Kidney (tissue), 14 donors: ENCODE data around the gene WDR6. TPM values are rescaled to one million over a fixed set of nuclear protein-coding genes. Genes with fewer than 3 reads are reported as not detected.

Source experiments
- DNase-seq, 5 donors: peaks; one replicate each; pipeline ENCODE4 v3.0.0-alpha.2; 2013 to 2020
- FAIRE-seq: peaks from 2 replicates; lab custom pipeline; 2012; peaks lifted over from hg19 to GRCh38; lab: Jason Lieb, UNC
- H3K27ac ChIP-seq, 2 donors: one replicate each; pipeline ENCODE4 v1.7.0; 2013; ENCODE audit warnings: low read depth in 2 of 2, low read length in 2 of 2, inconsistent platforms in 1 of 2
- H3K27me3 ChIP-seq: one replicate; pipeline ENCODE4 v1.7.1; 2013; ENCODE audit warnings: low read length, inconsistent platforms; ENCODE audit not compliant: control insufficient read depth, insufficient read depth
- H3K36me3 ChIP-seq, 3 donors: one replicate each; pipeline versions ENCODE4 v1.7.0 to v1.7.1; 2013; ENCODE audit warnings: low read length in 3 of 3, control low read depth in 1 of 3, inconsistent platforms in 1 of 3; ENCODE audit not compliant: insufficient read depth in 3 of 3, control insufficient read depth in 2 of 3
- H3K4me1 ChIP-seq, 3 donors: one replicate each; pipeline versions ENCODE4 v1.7.0 to v1.7.1; 2013; ENCODE audit warnings: low read length in 3 of 3, inconsistent platforms in 1 of 3, low read depth in 1 of 3; ENCODE audit not compliant: control insufficient read depth in 2 of 3, insufficient read depth in 2 of 3
- H3K4me3 ChIP-seq, 3 donors: one replicate each; pipeline versions ENCODE4 v1.7.0 to v1.8.1; 2013; ENCODE audit warnings: low read length in 3 of 3, control low read depth in 1 of 3, inconsistent platforms in 1 of 3
- H3K9ac ChIP-seq, 3 donors: one replicate each; pipeline versions ENCODE4 v1.7.0 to v1.7.1; 2013; ENCODE audit warnings: low read length in 3 of 3, control low read depth in 1 of 3, inconsistent platforms in 1 of 3
- H3K9me3 ChIP-seq, 3 donors: one replicate each; pipeline versions ENCODE4 v1.7.0 to v1.7.1; 2013; ENCODE audit warnings: low read length in 3 of 3, control low read depth in 1 of 3, inconsistent platforms in 1 of 3; ENCODE audit not compliant: control insufficient read depth in 2 of 3, insufficient read depth in 1 of 3
- intact Hi-C: fragments of 100-400 bp; cut with DNase I; formaldehyde crosslinking; loops from one replicate; pipeline ENCODE4 v1.11.1; 2022
- polyA plus RNA-seq: library from polyadenylated mRNA; stranded (reverse); fragments of 350-450 nt; fragmentation: Illumina TruSeq; extraction: RNeasy Lipid Tissue Mini Kit (QIAGEN cat#74804); gene quantifications from one replicate; pipeline ENCODE4 v1.2.3, GENCODE V29; 2014; ENCODE audit warnings: low read depth, low replicate concordance; ENCODE audit not compliant: insufficient read depth
- total RNA-seq: library from RNA; stranded (reverse); fragmentation: NEBNext Ultra II Directional; extraction: Animal tissue kit (Norgen Biotek cat#: 25700); gene quantifications from one replicate; pipeline ENCODE4 v1.2.1, GENCODE V29; 2021
- TF ChIP-seq, protein P1 (sequence below): IDR thresholded peaks from 3 replicates; pipeline ENCODE4 v1.5.1; 2012; ENCODE audit warnings: mild to moderate bottlenecking, moderate library complexity, borderline replicate concordance; ENCODE audit not compliant: insufficient read depth; ENCODE audit errors: extremely low read depth
- donor health status: control.
- donor health status: control.
- donor health status: control.
- donor health status: control.
- donor health status: control.
- donor health status: DM: yes; HTN: yes; CAD: no.
- donor health status: Normal renal cell carcinoma (clear cell type).

WDR6 gene
- total and polyA plus RNA-seq, 2 donors from 2014 or later, result 105 to 158 TPM

GRCh38 chr3:48966876-48967361 is 40.3 kb upstream of the WDR6 start:
- Histone ChIP-seq H3K36me3 (peaks cover 9 to 45% (median 40%) of the 10 kb centered on the region in 3 donors), H3K9me3 (no peaks in the 10 kb centered on the region), H3K4me1 (no peaks in the 10 kb centered on the region), H3K4me3 (no peak overlapping the region), H3K27ac (no peak overlapping the region), H3K27me3 (no peaks in the 10 kb centered on the region), H3K9ac (no peak overlapping the region)
- TF ChIP-seq, protein P1, sequence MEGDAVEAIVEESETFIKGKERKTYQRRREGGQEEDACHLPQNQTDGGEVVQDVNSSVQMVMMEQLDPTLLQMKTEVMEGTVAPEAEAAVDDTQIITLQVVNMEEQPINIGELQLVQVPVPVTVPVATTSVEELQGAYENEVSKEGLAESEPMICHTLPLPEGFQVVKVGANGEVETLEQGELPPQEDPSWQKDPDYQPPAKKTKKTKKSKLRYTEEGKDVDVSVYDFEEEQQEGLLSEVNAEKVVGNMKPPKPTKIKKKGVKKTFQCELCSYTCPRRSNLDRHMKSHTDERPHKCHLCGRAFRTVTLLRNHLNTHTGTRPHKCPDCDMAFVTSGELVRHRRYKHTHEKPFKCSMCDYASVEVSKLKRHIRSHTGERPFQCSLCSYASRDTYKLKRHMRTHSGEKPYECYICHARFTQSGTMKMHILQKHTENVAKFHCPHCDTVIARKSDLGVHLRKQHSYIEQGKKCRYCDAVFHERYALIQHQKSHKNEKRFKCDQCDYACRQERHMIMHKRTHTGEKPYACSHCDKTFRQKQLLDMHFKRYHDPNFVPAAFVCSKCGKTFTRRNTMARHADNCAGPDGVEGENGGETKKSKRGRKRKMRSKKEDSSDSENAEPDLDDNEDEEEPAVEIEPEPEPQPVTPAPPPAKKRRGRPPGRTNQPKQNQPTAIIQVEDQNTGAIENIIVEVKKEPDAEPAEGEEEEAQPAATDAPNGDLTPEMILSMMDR, result no peak
- intact Hi-C loops, result no loop called here
- FAIRE-seq (no peak), DNase-seq (peak in 1 of 5 donors; percentile 7)

DNA sequence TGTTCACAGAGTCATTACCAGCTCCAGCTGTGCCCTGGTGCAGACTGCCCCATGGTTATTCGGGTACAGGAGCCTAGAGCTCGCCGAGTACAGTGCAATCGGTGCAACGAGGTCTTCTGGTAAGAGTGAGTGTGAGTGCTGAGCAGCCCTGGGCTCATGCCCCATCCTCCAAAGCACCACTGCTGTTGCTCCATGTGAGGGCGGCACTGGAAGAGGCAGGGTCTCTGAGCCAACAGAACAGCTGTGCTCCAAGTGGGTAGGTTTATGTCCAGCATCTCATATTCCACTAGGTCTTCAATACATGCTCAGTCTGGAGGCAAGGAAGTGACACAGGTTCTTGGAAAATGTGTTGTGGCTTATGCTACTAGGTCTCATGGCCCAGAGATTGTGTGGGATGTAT is 36.6 kb upstream of the WDR6 start:
- Histone ChIP-seq H3K9me3 (no peaks in the 10 kb centered on the region), H3K36me3 (peaks cover 14 to 62% (median 50%) of the 10 kb centered on the region in 3 donors), H3K27ac (no peak overlapping the region), H3K9ac (no peak overlapping the region), H3K4me3 (no peak overlapping the region), H3K4me1 (no peaks in the 10 kb centered on the region), H3K27me3 (no peaks in the 10 kb centered on the region)
- no peak for FAIRE-seq
- no peak for DNase-seq
- TF ChIP-seq, protein P1, result no peak
- intact Hi-C loops, result no loop called here

DNA sequence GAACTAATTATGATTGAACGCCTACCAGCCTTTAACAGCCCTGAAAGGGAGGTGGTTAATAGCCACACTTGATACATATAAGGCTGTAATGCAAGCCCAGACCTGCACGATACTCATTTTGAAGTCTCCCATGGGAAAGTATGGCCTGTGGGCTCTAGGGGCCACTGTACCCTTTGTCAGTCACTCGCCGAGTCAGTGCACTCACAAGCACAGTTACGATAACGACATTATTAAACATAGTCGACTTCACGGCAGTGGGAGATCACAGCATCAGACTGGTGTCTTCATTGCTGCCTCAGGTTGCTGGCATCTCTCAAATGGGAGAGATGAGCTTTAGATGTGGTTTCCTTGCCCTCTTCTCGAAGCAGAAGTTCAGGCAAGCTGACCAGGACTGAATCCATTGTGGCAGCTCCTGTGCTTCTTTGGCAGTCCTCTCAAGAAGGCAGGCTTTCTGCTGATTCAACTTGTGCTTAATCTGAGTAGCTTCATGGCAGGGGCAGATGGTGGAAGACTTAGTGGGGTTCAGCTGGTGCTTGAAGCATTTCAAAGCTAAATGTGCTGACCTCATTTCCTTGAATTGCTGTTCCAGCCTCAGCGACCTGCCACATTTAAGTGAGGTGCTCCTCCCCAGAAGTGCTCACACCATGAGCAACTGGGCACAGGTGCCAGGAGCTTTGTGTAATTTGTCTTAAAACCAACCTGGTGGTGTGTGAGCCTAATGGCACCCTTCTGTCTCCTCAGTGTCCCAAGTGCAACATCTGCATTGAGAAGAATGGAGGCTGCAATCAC is 32.9 kb upstream of the WDR6 start:
- no peaks in the 10 kb centered on the region for H3K27me3 ChIP-seq
- no peaks in the 10 kb centered on the region for H3K4me1 ChIP-seq
- peaks cover 19 to 55% (median 52%) of the 10 kb centered on the region in 3 donors for H3K36me3 ChIP-seq
- no peak for FAIRE-seq
- DNase-seq, result no peak
- H3K9ac ChIP-seq, result no peak overlapping the region
- no peak overlapping the region for H3K4me3 ChIP-seq
- H3K9me3 ChIP-seq, result no peaks in the 10 kb centered on the region
- H3K27ac ChIP-seq, result no peak overlapping the region
- intact Hi-C loops, result no loop called here
- TF ChIP-seq, protein P1, result no peak
